Esophagus (tissue), 2 donors: ENCODE results near the gene PLCB1. TPM values are rescaled to one million over a fixed set of nuclear protein-coding genes. Genes with fewer than 3 reads are reported as not detected.

ENCODE experiments used
- H3K27ac ChIP-seq, 2 donors: one replicate each; pipeline ENCODE4 v1.5.1; 2013; ENCODE audit warnings: low read depth in 2 of 2, mild to moderate bottlenecking in 2 of 2, inconsistent platforms in 1 of 2, low read length in 1 of 2, moderate library complexity in 1 of 2
- H3K27me3 ChIP-seq, 2 donors: one replicate each; pipeline ENCODE4 v1.6.1; 2013; ENCODE audit warnings: low read length in 2 of 2, control low read depth in 1 of 2, mild to moderate bottlenecking in 1 of 2; ENCODE audit not compliant: insufficient read depth in 2 of 2, control insufficient read depth in 1 of 2
- H3K36me3 ChIP-seq, 2 donors: one replicate each; pipeline ENCODE4 v1.6.1; 2013; ENCODE audit warnings: low read length in 1 of 2; ENCODE audit not compliant: control insufficient read depth in 2 of 2, insufficient read depth in 2 of 2
- H3K4me1 ChIP-seq, 2 donors: one replicate each; pipeline ENCODE4 v1.6.1; 2013; ENCODE audit warnings: low read length in 1 of 2; ENCODE audit not compliant: control insufficient read depth in 2 of 2, insufficient read depth in 2 of 2
- H3K4me3 ChIP-seq, 2 donors: one replicate each; pipeline ENCODE4 v1.5.1; 2013; ENCODE audit warnings: low read length in 2 of 2, mild to moderate bottlenecking in 2 of 2, low read depth in 1 of 2, moderate library complexity in 1 of 2
- H3K9me3 ChIP-seq, 2 donors: one replicate each; pipeline ENCODE4 v1.6.1; 2013; ENCODE audit warnings: mild to moderate bottlenecking in 2 of 2, low read depth in 1 of 2, low read length in 1 of 2, moderate library complexity in 1 of 2; ENCODE audit not compliant: control insufficient read depth in 2 of 2, insufficient read depth in 1 of 2
- WGBS, 2 donors: extraction: QIAGEN DNeasy Blood & Tissue Kit; methylation state at CpG; one replicate each; pipeline ENCODE4 v1.1.7; 2013; 5-methylcytosine and 5-hydroxymethylcytosine counted together
- polyA plus RNA-seq, 2 donors: library from polyadenylated mRNA; stranded (reverse); fragments of 200-250 nt; gene quantifications; one replicate each; pipeline ENCODE4 v1.2.3, GENCODE V29; 2013
- donor health status: healthy with polysubstance abuse.
- donor health status: Bipolar disorder and iron deficiency.

The PLCB1 gene
- polyA plus RNA-seq, 2 donors: 1.7 to 3.0 TPM

DNA sequence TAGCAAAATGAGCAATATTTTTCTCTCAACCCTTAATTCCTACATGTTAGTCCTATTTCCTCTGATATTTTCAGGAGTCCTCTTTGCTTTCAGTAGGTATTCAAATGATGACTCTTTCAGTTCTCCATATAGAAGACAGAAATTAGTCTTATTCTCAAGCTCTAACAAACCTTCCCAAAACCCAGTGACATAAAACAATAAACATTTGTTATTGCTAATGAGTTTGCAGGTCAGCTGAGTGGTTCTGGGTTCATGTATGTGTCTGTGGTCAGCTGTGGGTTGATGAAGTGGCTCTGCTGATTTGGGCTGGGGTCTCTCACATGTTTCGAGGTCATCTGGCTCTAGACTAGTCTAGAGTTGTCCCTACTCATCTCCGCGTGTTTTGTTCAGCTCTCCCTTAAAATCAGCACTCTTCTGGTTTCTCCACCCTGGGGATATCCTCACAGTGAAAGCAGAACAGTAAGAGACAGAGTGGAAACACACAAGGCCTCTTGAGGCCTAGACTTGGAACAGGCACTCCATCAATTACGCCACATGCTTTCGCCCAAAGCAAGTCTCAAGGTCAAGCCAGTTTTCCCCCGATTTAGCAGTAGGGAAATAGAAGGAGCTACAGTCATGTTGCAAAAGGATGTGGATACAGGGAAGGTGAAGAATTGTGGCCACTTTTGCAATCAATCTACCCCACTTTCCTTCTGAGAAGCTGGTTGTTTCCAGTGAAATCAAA, 273.0 kb downstream of the PLCB1 start:
- Histone ChIP-seq H3K4me1 (no peaks in the 10 kb centered on the region), H3K9me3 (no peaks in the 10 kb centered on the region), H3K27ac (no peak overlapping the region), H3K4me3 (no peak overlapping the region), H3K36me3 (no peaks in the 10 kb centered on the region), H3K27me3 (no peaks in the 10 kb centered on the region)
- WGBS, 2 donors: 79 to 86% methylated on average over 6 of the region's 6 CpGs

DNA sequence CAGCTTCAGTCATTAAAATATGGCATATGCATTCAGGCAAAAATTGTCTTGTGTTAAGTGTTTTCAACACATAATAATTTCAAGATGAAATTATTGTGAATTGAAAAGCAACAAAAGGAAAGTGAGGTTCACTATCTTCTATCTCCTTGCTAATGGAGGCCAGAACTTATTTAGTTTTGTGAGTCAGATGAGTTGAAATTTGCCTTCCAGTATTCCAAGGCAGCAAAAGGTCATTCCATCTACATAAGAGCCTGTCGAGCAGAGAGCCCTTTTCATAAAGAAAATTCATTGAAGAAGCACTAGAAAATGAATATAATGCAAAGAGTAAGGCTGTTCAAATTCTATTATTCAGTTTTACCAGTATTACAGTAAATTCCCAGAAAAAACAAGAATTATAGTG, 274.3 kb downstream of the PLCB1 start:
- H3K27me3 ChIP-seq: no peaks in the 10 kb centered on the region
- H3K27ac ChIP-seq: no peak overlapping the region
- no peaks in the 10 kb centered on the region for H3K9me3 ChIP-seq
- H3K36me3 ChIP-seq: no peaks in the 10 kb centered on the region
- WGBS, 2 donors: 73 to 85% methylated on average over 1 of the region's 1 CpG
- H3K4me3 ChIP-seq: no peak overlapping the region
- no peaks in the 10 kb centered on the region for H3K4me1 ChIP-seq

DNA sequence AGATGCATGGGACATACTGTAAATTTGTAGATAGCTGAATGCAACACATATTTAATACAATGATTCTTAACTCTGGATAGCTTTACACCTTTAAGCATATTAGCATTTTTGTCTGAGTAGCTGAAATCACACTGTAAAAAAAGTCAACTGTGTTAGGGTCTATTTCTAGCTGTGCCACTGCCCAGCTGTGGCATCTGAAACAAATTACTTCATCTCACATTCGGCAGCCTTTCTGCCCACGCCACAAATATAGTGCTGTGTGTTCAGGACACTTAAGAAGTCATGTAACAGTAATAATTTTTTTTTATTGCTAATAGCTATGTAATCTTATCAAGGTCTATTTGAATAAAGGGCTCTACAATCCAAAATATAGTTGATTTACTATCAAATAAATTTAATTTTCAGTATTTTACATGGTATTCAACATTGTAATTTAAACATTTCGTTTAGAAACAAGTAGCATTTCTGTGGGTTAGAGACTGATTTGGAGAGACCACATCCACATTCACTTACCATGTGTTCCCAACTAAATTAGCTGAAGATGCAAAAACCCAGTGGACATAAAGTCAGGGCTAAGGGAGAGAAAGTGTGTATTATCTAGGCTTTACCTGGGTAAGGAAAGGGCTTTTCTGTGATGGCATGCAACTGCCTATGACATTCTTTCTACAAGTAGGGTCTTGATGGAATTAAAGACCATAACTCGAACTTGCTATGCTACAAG, 276.7 kb downstream of the PLCB1 start:
- 76 to 78% methylated on average over 4 of the region's 4 CpGs for WGBS, 2 donors
- no peak overlapping the region for H3K4me3 ChIP-seq
- H3K4me1 ChIP-seq: no peaks in the 10 kb centered on the region
- H3K36me3 ChIP-seq: no peaks in the 10 kb centered on the region
- H3K27me3 ChIP-seq: no peaks in the 10 kb centered on the region
- no peaks in the 10 kb centered on the region for H3K9me3 ChIP-seq
- no peak overlapping the region for H3K27ac ChIP-seq

DNA sequence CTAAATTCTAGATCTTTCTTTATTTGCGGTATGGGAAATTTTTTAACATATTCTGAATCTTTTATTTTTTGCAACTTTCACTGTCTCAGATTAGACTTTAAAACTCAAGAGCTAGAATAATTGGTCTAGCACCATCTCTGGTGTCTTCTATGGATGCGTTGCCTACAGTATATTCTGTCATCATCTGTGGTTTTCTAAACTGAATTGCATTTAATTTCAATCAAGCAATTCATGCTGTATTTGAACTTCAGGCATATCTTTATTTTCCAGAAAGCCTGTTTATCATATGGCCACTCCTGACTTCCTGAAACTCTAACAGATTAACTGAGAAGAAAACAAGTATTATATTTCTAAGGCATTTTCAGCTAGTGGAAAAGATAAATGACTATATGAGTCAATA, 281.6 kb downstream of the PLCB1 start:
- no peak overlapping the region for H3K4me3 ChIP-seq
- H3K27ac ChIP-seq: no peak overlapping the region
- H3K9me3 ChIP-seq: no peaks in the 10 kb centered on the region
- no peaks in the 10 kb centered on the region for H3K27me3 ChIP-seq
- no peaks in the 10 kb centered on the region for H3K36me3 ChIP-seq
- no peaks in the 10 kb centered on the region for H3K4me1 ChIP-seq
- 91 to 93% methylated on average over 2 of the region's 2 CpGs for WGBS, 2 donors

DNA sequence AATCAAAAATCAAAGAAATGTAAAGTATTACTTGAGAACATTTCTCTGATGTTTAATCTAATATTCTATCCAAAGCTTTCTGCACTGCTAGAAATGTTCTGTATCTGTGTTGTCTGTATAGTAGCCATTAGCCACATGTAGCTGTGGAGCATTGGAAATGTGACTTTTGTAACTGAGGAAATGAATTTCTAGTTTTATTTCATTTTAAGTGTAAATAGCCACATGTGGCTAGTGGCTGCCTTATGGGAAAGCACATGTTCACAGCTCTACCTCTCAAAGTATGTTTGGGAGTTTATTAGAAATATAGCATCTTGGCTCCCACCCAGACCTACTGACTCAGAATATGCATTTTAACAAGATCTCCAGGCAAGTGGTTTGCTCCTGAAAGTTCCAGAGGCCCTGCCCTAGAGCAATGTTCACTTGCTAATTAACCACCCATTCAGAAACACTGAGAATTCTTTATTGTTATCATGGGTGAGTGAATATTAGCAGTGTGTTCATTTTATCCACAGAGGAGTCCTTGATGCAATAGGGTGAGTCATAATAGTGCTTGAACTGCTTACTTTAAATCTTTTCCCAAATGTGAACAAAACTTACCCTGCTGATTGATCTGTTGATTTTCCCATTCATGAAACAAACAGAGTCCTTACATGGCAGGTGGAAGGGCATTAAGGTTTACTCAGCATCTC, 282.7 kb downstream of the PLCB1 start:
- Histone ChIP-seq H3K9me3 (no peaks in the 10 kb centered on the region), H3K4me1 (no peaks in the 10 kb centered on the region), H3K27ac (no peak overlapping the region), H3K4me3 (no peak overlapping the region), H3K36me3 (no peaks in the 10 kb centered on the region), H3K27me3 (no peaks in the 10 kb centered on the region)

DNA sequence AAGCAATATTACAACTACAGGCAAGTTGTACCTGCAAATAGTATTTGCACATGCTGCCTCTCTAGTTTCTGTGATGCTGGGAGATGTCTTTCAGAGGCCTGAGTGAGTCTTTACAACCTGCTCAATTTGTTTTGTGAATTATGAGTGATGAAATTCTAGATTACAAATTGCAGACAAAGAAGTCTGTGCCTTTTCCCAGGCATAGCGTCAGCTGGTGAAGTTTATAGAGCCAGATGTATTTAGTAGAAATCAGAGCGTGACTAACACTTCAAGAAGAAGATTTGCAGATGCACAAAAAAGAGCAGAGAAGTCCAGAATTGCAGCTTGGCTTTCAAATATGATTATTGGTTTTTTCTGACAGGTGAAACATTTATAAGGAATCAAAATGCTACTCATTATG, 289.9 kb downstream of the PLCB1 start:
- Histone ChIP-seq H3K27ac (no peak overlapping the region), H3K4me3 (no peak overlapping the region), H3K4me1 (no peaks in the 10 kb centered on the region), H3K27me3 (no peaks in the 10 kb centered on the region), H3K9me3 (no peaks in the 10 kb centered on the region), H3K36me3 (no peaks in the 10 kb centered on the region)
- WGBS, 2 donors: 65 to 66% methylated on average over 2 of the region's 2 CpGs

DNA sequence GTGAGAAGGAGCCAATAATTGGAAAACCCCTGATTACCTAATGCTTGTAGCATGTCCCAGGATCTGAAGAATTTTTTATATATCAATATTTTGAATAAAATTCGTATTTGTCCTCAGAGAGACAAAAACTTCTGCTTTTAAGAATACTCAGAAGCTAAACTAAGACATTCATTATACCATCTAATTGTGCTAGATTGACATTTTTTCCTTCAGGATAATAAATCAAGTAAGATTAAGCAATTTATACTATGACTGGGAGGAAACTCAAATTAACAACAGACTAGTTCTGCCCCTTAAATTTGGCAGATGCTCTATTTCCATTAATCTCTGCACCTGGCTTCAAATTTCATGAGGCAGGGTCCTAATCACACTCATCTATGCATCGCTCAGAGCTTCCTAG, 291.4 kb downstream of the PLCB1 start:
- 70 to 83% methylated on average over 2 of the region's 2 CpGs for WGBS, 2 donors
- H3K27me3 ChIP-seq: no peaks in the 10 kb centered on the region
- H3K27ac ChIP-seq: no peak overlapping the region
- H3K9me3 ChIP-seq: no peaks in the 10 kb centered on the region
- H3K4me3 ChIP-seq: no peak overlapping the region
- no peaks in the 10 kb centered on the region for H3K4me1 ChIP-seq
- H3K36me3 ChIP-seq: no peaks in the 10 kb centered on the region

DNA sequence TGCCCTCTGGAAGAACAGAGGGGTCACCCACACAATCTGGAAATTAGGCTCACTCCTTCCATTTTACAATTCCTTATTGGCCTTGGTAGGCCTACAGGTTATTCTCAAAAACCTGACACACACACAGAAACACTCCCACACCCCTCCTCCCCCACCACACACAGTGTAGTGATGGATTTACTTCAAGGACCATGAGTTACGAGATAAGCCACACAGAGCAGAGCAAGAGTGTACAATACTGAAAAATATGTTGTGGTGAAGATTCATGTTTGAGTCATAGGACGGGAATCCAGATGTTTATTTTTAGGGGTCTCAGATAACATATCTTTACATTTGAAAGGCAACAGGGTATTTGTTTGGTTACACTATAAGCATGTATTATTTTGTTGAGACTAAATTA, 291.9 kb downstream of the PLCB1 start:
- Histone ChIP-seq H3K9me3 (no peaks in the 10 kb centered on the region), H3K4me1 (no peaks in the 10 kb centered on the region), H3K27ac (no peak overlapping the region), H3K36me3 (no peaks in the 10 kb centered on the region), H3K4me3 (no peak overlapping the region), H3K27me3 (no peaks in the 10 kb centered on the region)
- WGBS, 2 donors: 86 to 94% methylated on average over 2 of the region's 2 CpGs

DNA sequence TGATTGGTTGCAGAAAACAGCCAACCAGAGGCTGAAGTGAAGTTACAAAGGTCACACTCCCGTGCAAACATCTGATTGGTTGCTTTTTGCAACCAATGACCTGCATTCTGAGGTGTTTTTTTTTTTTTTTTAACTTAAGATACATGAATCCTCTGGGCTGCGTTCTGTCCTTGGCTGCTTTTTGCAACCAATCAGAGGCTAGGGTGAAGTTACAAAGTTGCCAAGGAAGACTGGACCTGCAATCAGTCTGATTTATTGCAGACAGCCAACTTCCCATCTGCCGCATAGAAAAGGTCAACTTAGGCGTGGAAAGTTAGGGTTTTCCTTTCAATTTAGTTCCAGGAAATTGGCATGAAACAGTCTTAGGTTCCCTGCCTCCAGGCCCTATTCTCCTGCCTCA, 292.9 kb downstream of the PLCB1 start:
- H3K27ac ChIP-seq: no peak overlapping the region
- 51 to 56% methylated on average over 4 of the region's 4 CpGs for WGBS, 2 donors

More for the DNA sequence above, 292.9 kb downstream of the PLCB1 start:
- H3K27me3 ChIP-seq: no peaks in the 10 kb centered on the region
- H3K9me3 ChIP-seq: no peaks in the 10 kb centered on the region
- no peak overlapping the region for H3K4me3 ChIP-seq
- H3K36me3 ChIP-seq: no peaks in the 10 kb centered on the region
- H3K4me1 ChIP-seq: no peaks in the 10 kb centered on the region
